Left hindlimb (tissue), 1 donor: Measurements from ENCODE around the gene FHIT.

Source experiments
- DNase-seq: peaks from one replicate; pipeline ENCODE4 v3.0.0-alpha.2; 2018

Gene FHIT

DNA sequence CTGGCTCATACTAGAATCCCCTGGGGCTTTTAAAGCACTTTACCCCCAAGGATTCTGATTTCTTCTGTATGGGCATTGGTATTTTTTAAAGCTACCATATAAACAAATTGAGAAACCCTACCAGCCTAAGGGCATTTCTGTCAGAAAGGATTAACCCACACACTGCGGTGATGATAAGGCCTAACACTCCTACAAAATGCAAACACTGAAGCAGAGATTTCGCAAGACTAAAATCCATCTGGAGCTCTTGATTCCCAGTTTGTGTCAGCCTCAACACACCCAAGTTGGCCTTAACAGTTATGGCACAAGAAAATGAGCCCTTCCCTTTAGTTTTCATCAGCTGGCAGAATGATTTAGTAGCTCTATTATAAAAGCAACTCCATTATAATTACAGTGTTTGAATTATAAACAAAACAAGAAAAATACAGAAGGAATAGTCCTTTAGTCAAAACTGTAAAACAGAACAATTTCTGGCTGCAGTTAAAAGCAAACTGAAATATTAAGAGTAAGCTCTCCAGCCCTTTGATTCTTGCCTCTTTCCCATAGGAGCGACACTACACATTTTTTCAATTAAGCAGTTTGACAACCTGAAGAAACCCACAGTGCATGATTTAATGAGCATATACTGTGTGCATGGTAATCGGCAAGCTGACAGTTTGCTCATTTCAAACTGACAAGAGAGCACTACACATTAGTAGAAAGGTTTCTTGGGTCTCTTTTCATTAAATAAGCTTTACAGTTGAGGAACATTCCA is 441.2 kb downstream of the FHIT start:
- DNase-seq: no peak

DNA sequence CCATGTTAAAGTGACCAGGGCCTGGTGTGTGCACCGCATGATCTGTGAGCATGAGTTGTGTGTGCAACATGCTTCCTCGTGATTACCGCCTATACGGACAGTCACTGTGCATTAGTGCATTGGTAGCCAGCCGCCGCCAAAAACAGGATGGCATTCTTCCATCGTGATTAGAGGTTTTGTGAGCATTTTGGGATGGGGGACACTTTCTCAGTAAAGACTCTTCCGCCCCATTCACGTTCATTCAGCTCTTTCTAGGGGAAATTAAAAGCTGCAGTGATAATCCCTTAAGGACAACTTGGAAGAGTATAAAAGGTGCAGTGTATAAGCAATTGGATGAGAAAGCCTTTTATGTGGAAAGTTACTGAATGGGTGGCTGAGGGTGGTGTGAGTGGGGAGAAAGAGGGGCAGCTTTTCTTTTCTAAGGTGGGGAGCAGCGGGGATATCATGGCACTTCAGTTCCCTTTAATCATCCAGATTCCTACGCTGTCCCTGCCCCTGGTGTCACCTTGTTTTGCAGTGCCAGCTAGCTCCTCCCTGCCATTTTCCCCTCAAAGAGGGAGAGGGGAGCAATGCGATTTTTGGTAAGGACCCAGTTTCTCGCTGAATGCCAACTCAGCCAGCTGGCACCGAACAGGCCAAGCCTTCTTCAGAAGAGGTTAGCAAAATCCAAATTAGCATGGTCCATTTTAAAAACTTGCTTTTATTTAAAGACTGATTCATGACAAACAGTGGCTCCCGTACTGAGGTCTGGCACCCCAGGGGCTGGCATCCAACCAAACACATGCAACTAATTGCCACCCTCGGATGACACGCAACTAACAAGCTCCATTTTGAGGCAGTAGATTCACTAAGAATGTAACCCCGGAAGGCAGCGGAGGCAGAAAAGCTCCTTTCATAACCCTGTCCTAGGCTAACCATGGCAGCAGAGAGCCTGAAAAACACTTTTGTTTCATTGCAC is 447.8 kb downstream of the FHIT start:
- no peak for DNase-seq

DNA sequence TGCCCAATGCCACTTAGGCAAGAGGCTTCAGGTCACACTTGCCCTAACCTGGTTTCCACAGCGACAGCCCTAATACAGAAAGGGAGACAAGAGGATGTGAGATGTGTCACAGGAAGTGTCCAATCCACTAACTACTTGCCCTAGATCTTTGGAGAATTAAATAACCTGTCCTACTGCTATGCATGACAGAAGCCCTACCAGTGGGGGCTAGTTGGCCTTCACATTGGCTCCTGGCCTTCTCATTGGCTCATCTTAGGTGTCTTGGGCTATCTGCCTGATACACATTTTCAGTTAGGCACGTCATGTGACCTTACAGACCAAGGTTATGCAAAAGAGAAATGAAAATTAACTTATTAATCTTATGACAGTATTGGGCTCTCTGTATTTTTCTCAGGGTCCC is 449.9 kb downstream of the FHIT start:
- no peak for DNase-seq

DNA sequence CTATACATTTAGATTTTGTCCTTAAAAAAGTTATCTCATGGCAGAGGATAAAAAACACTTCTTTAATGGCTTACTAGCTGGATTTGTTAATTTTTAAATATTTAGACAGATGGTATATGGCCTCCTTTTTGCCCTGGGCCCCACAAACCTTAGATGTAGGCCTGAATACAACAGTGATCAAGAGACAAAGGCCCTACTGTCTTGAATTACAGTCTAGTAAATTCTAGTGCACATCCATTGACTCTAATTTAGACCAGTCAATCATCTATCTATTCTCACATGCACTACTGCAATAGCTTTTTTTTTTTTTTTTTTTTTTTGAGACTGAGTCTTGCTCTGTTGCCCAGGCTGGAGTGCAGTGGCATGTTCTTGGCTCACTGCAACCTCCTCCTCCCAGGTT is 452.8 kb downstream of the FHIT start:
- DNase-seq: no peak

DNA sequence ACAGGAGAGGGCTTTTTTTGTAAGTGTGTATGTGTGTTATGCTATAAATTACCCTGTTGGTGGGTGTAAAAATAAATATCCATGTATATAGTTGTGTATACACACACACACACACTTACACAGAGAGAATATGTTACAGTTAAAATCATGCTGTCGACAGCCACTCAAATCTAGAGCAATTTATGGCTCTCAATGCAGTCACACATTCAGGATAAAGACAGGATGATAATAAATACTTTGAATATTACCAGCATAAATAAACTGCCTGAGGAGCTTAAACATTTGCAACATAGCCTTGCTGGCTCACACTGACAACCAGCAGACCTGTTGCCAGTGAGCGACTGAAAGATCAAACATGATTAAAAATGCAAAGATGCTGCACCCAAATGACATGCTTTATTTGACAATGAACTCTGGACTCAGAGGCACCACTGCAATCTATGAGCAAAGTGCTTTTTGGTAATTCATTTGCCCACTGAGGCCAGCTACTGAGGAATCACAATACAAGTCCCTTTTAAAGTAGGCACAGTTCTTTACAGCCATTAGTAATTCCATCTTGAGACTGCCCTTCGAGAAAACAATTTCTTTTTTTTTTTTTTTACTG is 458.9 kb downstream of the FHIT start:
- no peak for DNase-seq

DNA sequence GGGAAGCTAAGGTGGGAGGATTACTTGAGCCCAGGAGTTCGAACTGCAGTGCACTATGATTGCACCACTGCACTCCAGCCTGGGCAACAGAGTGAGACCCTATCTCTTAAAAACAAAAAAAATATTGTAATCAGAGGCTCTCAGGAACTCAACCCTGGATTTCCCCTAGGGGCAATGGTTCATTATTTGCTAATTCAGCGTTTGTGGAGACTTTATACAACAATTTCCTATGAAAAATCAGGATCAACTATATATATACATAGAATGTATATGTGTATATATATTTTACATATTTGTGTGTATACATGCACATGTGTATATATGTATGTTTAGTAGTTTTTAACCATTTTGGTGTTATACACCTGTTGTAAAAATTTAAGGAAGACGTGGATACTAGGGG is 463.1 kb downstream of the FHIT start:
- DNase-seq: no peak

DNA sequence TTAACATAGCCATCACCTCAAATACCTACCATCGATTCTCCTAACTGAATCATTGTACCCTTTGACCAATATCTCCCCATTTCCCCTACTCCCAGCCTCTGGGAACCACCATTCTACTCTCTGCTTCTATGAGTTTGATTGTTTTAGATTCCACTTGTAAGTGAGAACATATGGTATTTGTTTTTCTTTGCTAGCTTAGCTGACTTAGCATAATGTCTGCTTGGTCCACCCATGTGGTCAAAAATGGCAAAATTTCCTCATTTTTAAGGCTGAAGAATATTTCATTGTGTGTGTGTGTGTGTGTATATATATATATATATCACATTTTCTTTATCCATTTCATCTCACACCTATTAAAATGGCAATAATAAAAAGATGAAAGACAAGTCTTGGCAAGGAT is 469.3 kb downstream of the FHIT start:
- no peak for DNase-seq

DNA sequence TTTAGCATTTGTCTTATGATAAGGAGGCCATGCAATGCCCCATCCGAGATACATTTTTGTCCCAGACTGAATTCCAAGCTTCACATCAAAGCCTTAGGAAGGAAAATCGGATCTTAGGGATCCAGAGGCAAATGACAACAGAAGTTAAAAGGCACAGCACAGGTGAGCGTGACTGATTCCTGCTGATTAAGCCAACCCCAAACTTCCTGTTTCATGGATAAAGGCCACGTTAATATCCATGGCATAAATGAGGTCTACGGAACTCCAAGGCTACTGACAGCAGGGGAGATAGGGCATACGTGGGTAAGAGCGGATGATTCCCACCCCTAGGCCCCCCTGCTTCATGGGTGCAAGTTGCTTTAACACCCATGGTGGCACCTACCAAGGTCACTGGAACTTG is 471.6 kb downstream of the FHIT start:
- no peak for DNase-seq

DNA sequence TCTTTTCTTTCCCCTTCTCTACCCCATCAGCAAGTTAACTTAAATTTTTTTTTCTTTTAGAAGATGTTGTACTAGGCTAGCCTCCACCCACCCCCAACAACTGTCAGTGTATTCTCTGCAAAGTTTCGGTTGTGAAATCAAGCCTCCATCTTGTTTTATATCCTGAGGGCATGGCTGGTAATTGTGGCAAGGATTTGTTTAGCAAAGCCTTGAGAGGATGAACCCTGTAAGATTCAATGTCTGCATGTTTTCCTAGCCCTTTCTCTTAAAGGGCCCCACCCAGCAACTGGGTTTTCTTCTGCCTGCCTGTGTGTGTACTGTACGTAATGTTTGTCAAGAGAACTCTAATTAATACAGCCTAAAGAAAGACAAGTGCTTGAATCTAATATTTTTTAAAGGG is 475.3 kb downstream of the FHIT start:
- DNase-seq: no peak

DNA sequence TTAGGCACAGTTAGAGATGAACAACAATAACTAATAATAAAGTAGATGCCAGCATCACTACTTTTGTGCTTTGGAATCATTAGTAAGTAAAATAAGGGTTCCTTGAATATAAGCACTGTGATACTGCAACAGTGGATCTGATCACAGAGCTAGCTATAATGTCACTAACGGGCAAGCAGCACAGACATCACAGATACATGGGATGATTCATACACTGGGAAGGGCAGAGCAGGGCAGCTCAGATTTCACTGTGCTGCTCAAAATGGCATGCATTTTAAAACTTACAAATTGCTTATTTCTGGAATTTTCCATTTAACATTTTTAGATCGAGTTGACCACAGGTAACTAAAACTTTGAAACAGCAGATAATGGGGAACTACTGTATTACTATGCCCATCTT is 476.6 kb downstream of the FHIT start:
- DNase-seq: no peak

DNA sequence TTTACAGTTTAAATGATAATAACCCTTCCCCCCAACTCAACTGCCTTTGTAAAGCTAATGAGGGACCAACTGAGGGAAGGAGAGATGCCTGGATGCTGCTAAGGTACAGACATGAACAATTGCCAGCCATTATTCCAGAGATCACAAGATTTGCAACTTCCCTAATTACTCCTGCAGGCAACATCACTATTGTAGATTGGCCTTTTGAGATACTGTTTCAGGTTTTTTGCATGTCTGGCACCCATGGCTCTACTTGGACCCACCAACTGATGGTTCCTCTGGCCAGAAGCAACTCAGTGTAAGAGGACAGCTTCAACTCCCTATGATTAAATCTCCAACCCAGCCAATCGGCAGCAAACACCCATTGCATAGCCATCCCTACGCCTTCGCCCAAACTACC is 478.7 kb downstream of the FHIT start:
- DNase-seq: no peak

DNA sequence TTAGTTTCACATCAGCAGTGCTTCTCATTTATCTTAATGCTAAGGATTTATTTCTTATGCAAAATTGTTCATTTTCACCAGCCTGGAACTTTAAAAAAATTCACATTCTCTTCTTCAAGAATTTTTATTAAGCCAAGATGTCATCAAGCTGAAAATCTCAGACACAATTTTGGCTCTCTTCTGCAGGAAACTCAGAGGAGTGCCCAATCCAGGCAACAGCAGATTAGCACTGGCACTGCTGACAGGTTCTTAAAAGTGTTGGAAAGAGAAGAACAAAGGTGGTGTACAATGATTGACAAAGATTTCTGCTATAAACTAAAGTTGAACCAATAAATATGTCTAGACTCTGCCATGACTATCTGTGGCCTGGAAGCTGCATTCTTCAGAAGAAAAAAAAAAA is 479.5 kb downstream of the FHIT start:
- DNase-seq: no peak

DNA sequence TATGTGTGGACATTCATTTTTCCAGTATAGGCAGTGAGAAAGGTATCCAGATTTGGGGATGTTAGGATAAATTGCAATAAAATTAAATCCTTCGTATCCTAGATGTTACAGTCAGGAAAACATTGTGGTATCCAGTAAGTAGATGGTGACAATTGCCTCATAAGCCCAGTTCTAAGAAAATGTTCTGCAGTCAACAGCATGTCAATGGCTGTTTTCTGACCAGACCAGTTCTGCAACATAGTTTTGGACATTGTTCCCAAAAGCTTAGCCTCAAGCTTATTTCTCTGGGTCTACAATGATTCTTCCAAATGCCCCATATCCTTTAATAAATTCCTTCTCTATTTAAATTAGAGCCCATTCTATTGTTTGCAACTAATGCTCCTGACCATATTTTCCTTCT is 480.7 kb downstream of the FHIT start:
- no peak for DNase-seq

DNA sequence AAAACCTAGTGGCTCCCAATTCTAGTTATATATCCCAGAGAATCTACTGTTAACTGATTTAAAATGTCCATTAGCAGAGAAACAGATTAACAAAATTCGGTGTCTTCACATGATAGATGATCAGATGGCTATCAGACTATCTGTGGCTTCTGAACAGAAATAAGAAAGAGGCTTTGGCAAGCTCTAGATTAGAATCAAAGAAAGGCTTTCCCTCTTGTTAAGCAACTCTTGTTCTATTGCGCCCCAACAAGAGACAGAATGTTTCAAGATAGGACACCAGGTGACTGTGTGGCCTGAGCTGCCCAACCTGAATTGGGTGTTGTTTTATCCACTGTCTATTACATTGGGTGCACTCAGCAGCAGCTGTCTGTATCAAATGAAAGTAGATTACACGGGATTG is 483.7 kb downstream of the FHIT start:
- no peak for DNase-seq

DNA sequence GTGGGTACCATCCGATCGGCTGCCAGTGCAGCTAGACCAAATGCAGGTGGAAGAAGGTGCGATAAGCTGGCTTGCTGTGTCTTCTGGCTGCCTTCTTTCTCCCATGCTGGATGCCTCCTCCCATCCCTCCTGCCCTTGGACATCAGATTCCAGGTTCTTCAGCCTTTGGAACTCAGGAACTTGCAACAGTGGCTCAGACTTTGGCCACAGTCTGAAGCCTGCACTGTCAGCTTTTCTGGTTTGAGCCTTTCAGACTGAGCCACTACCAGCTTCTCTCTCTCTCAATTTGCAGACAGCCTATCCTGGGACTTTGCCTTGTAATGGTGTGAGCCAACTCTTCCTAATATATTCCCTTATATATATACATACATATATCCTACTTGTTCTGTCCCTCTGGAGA is 485.5 kb downstream of the FHIT start:
- no peak for DNase-seq

DNA sequence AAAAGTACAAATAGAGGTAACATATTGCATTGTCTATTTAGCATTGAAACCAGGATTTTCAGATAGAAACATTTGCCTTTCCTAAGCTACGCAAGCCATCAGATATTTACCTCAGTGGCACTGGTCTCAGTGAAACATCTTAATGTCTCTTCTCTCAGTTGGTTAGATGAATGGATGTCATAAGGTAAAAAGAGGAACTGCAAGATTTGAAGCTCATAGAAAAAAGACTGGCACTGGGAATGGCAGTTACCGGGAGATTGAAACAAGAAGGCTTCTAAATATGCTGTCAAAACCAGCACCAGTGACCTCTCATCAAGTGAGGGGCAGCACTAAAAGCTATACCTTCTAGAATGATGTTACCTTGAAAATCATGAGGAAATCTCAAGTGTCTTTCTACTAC is 486.4 kb downstream of the FHIT start:
- no peak for DNase-seq

DNA sequence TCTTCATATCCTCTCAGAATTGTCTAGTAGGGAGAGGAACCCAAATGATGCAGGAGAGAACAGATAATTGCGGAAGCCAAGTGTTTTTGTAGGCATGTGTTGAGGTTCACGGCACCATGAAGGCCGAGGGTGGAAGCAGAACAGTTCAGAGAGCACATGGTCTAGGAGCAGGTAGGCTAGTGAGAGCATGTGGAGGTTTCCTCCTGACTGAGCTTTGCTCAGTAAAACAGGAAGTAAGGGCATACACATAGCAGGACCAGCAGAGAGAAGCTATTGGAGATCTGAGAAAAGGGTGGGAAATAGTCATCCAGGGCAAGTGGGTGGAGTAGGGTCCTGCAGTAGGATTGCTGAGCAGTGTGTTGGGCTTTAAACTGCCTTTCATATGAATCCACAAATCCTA is 491.1 kb downstream of the FHIT start:
- no peak for DNase-seq

DNA sequence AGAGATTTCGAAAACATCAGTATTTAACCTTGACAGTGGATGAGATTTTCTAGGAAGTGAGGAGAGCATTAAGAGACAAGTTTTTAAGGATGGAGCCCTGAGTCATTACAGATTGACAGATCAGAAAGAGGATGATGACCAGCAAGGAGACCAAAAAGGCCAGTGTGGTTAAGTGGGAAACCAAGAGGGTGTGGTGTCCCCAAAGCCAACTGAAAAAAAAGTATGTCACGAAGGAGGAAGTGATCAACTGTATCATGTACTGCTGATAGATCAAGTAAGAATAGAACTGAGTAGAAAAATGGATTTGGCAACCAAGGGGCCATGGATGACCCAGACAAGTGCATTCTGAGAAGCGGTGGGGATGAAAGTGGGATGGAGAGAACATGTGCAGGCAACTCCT is 491.8 kb downstream of the FHIT start:
- DNase-seq: no peak

DNA sequence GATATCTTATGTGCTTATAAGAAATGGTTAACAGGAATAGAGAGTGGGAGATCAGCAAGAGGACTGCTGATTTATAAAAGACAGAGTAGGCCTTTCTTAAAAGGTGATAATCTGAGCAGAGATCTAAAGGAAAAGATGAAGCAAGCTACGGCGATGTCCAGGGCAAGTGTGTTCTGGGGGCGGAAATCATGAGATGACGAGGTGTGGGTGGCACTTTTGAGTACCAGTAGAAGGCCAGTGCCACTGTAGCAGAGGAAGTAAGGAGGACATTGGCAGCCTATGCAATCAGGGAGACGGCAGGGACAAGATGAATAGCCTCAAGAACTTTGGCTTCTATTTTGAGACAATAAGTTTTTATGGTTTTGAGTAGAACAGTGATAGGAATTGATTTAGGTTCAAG is 492.4 kb downstream of the FHIT start:
- no peak for DNase-seq

DNA sequence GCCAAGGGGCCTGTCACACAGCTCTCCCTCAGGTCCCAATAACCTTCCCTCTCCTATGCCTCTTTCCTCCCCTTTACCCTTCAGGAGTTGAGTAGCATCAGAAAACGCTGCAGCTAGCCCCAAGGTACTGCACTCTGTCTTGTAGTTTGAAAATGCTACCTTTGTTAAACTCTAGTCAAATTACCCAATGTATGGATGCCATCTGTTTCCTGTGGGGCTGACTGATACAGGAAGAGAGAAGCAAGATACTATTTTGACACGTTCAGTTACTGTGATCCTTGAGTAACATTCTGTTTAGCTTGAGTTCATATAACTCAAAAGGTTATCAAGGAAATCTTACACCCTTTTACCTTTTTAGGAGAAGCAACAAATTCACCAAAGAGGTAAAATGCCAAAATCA is 493.1 kb downstream of the FHIT start:
- no peak for DNase-seq

DNA sequence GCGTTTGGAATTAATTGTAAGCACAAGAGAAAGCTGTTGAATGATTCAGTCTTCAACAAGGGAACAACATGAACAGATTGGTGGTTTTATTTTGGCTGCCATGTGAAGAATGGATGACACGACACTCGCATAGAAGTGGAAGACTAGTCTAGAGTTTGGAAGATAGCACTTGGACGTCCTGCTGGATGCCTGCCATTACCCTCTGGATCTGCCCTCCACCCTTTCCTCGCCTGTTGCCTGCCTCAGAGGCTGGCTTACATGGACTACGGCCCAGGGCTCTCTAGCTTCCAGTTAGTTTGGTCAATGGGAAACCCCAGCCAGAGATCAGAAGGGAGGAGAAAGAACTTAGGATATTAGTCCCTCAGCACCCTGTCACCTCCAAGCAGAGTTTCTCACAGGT is 493.5 kb downstream of the FHIT start:
- DNase-seq: no peak

DNA sequence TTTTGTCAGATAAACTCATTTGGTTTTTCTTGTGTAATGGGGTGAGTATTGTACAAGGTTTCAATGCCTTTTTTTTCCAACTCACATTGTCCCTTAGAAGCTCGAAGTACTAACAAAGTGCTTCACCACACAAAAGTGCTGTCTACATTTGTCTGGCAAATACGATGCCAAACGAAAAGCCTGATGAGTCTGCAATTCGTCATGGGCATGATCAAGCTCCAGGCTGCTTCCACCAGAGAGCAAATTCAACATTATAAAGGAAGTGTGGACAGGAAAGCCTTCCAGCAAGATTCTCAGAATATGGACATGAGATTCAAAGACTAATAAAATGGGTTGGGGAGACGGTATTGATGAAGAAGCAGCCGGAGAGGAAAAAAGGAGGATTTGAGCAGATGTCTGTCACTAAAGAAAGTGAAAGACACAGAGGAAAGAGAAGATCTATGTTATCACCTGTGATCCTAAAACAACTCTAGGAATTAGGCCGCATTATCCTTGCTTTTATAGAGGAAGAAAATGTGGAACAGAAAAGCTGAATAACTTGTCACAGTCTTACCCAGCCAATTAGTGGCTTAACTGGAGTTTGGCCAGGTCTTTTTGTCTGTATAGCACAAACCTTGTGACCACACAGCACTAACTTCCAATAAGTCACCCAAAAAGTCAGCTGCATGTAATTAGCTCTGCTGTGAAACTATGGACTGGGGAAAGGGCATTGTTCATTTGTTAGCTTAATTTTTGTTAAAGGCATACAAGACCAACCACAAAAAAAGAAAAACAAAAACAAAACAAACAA is 494.8 kb downstream of the FHIT start:
- DNase-seq: no peak

DNA sequence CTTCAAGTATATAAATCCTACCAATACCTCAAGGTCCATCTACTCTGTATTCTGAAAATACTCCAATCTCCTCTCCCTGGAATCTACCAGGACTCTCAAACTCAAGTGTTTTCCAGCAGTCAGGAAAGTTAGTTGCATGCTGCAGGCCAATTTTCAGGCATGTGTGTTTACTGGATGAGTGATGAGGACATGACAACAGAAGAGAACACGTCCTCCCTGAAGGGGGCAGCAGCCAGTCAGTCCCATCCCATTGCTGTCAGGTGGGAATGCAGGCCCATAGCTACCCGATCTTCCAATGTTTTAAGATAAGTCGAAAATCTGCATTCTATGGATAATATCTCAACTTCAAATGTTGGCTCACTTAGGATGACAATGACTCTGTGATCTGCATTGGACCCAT is 496.2 kb downstream of the FHIT start:
- no peak for DNase-seq
